GM23338 (cell line): ENCODE results near the gene TP53BP1. TPM values are rescaled to one million over a fixed set of nuclear protein-coding genes. Genes with fewer than 3 reads are reported as not detected.

Experiments used
- ATAC-seq: fragments of 200-7000 bp; cut with Tn5 transposase; 3 replicates; pipeline ENCODE4 v1.9.1; 2020
- DNase-seq: peaks from one replicate; pipeline ENCODE4 v3.0.0-alpha.2; 2015; ENCODE audit warnings: low spot score
- H2AFZ ChIP-seq: fragments of 200-600 bp; sonication (generic); 2 replicates; pipeline ENCODE4 v1.8.0; 2016; ENCODE audit warnings: antibody characterized with exemption, mild to moderate bottlenecking, moderate library complexity
- H3F3A ChIP-seq: fragments of 200-600 bp; sonication (generic); replicated peaks from 2 replicates; pipeline ENCODE4 v1.8.0; 2017; ENCODE audit warnings: antibody characterized with exemption, mixed run types, low read depth
- H3K27ac ChIP-seq: fragments of 200-600 bp; sonication (generic); 2 replicates; pipeline ENCODE4 v1.6.1; 2016; ENCODE audit warnings: low read depth
- H3K27me3 ChIP-seq: fragments of 200-600 bp; sonication (generic); 2 replicates; pipeline ENCODE4 v1.8.0; 2016; ENCODE audit warnings: mild to moderate bottlenecking, mixed run types, moderate library complexity; ENCODE audit not compliant: insufficient read depth
- H3K36me3 ChIP-seq: fragments of 200-600 bp; sonication (generic); 2 replicates; pipeline ENCODE4 v1.8.0; 2016; ENCODE audit warnings: mild to moderate bottlenecking; ENCODE audit not compliant: insufficient read depth
- H3K4me1 ChIP-seq: fragments of 200-600 bp; sonication (generic); 2 replicates; pipeline ENCODE4 v1.8.0; 2016; ENCODE audit warnings: mild to moderate bottlenecking, moderate library complexity; ENCODE audit not compliant: insufficient read depth
- H3K4me2 ChIP-seq: fragments of 200-600 bp; sonication (generic); 2 replicates; pipeline ENCODE4 v1.7.1; 2017; ENCODE audit warnings: mixed run types
- H3K4me3 ChIP-seq: fragments of 200-600 bp; sonication (generic); 2 replicates; pipeline ENCODE4 v1.6.1; 2016; ENCODE audit warnings: mixed run types
- H3K79me2 ChIP-seq: fragments of 200-600 bp; sonication (generic); replicated peaks from 2 replicates; pipeline ENCODE4 v1.8.0; 2017; ENCODE audit warnings: mild to moderate bottlenecking; ENCODE audit not compliant: insufficient read depth
- H3K9me2 ChIP-seq: fragments of 200-600 bp; sonication (generic); 2 replicates; pipeline ENCODE4 v1.8.0; 2017; ENCODE audit not compliant: insufficient read depth
- H4K20me1 ChIP-seq: fragments of 200-600 bp; sonication (generic); replicated peaks from 2 replicates; pipeline ENCODE4 v1.8.0; 2017; ENCODE audit warnings: mild to moderate bottlenecking; ENCODE audit not compliant: insufficient read depth
- H3K27ac Mint-ChIP-seq: 2 replicates; pipeline ENCODE4 v1.8.0; 2020; ENCODE audit warnings: inconsistent platforms, mild to moderate bottlenecking, moderate library complexity, mixed read lengths
- H3K27me3 Mint-ChIP-seq: 3 replicates; pipeline ENCODE4 v1.8.0; 2022; ENCODE audit warnings: low read depth, mild to moderate bottlenecking, moderate library complexity, mixed read lengths, inconsistent platforms; ENCODE audit not compliant: insufficient read depth, poor library complexity
- H3K36me3 Mint-ChIP-seq: 3 replicates; pipeline ENCODE4 v1.8.0; 2021; ENCODE audit warnings: low read depth, mild to moderate bottlenecking, inconsistent platforms, moderate library complexity, mixed read lengths
- H3K4me1 Mint-ChIP-seq: 3 replicates; pipeline ENCODE4 v1.8.0; 2020; ENCODE audit warnings: mild to moderate bottlenecking, inconsistent platforms, mixed read lengths
- H3K4me3 Mint-ChIP-seq: 3 replicates; pipeline ENCODE4 v1.8.0; 2021; ENCODE audit warnings: moderate library complexity, mild to moderate bottlenecking, inconsistent platforms, mixed read lengths
- H3K9me3 Mint-ChIP-seq: 3 replicates; pipeline ENCODE4 v1.8.0; 2020; ENCODE audit warnings: moderate library complexity, mild to moderate bottlenecking, inconsistent platforms, mixed read lengths
- CREB1 ChIP-seq: fragments of 250-450 bp; sonication (Bioruptor Pico); IDR thresholded peaks from 2 replicates; pipeline ENCODE4 v1.5.0; 2020; ENCODE audit warnings: low read depth, mild to moderate bottlenecking, moderate library complexity
- ETS1 ChIP-seq: IDR thresholded peaks from 2 replicates; pipeline ENCODE4 v1.6.1; 2016; ENCODE audit warnings: antibody characterized with exemption
- EZH2 ChIP-seq: fragments of 200-600 bp; sonication (generic); IDR thresholded peaks from one replicate; pipeline ENCODE4 v1.8.0; 2017; ENCODE audit warnings: antibody characterized with exemption, mild to moderate bottlenecking, low read depth; ENCODE audit not compliant: unreplicated experiment
- EZH2phosphoT487 ChIP-seq: fragments of 200-600 bp; sonication (generic); IDR thresholded peaks from one replicate; pipeline ENCODE4 v1.8.1; 2018; ENCODE audit warnings: antibody characterized with exemption; ENCODE audit not compliant: unreplicated experiment
- JUNB ChIP-seq: IDR thresholded peaks from one replicate; pipeline ENCODE4 v1.6.1; 2016; ENCODE audit warnings: antibody characterized with exemption; ENCODE audit not compliant: unreplicated experiment
- NANOG ChIP-seq: IDR thresholded peaks from 2 replicates; pipeline ENCODE4 v1.6.1; 2016; ENCODE audit warnings: antibody characterized with exemption, borderline replicate concordance
- POLR2AphosphoS5 ChIP-seq: IDR thresholded peaks from 2 replicates; pipeline ENCODE4 v1.6.1; 2016; ENCODE audit warnings: antibody characterized with exemption, low read depth
- STAT1 ChIP-seq: IDR thresholded peaks from one replicate; pipeline ENCODE4 v1.6.1; 2016; ENCODE audit warnings: antibody characterized with exemption; ENCODE audit not compliant: unreplicated experiment
- ZNF114 ChIP-seq: fragments of 250-450 bp; sonication (Bioruptor Pico); IDR thresholded peaks from 2 replicates; pipeline ENCODE4 v1.5.0; 2020; ENCODE audit warnings: mild to moderate bottlenecking, moderate library complexity
- ZNF331 ChIP-seq: fragments of 250-450 bp; sonication (Bioruptor Pico); IDR thresholded peaks from 2 replicates; pipeline ENCODE4 v1.5.0; 2020; ENCODE audit warnings: low read depth, mild to moderate bottlenecking, moderate library complexity
- ZNF462 ChIP-seq: fragments of 250-450 bp; sonication (Bioruptor Pico); IDR thresholded peaks from 2 replicates; pipeline ENCODE4 v1.5.0; 2020; ENCODE audit warnings: mild to moderate bottlenecking, moderate library complexity
- polyA plus RNA-seq: library from polyadenylated mRNA; unstranded; fragments of >200 nt; fragmentation: Nextera tagmentation; extraction: Ambion mirVana; gene quantifications from 2 replicates; pipeline ENCODE4 v1.2.1, GENCODE V29; 2016
- total RNA-seq: library from RNA; depleted of rRNA; stranded (reverse); fragments of >200 nt; shearing (Covaris generic); gene quantifications from 2 replicates; pipeline ENCODE4 v1.2.3, GENCODE V29; 2014
- TF ChIP-seq, protein P1 (sequence below): IDR thresholded peaks from one replicate; pipeline ENCODE4 v1.6.1; 2018; ENCODE audit warnings: antibody characterized with exemption; ENCODE audit not compliant: unreplicated experiment
- TF ChIP-seq, protein P2 (sequence below), 2 experiments: fragments of 200-600 bp in 1 of 2; sonication (generic) in 1 of 2; conservative IDR thresholded peaks; 2 replicates each; pipeline versions ENCODE4 v1.5.1 to v1.6.1; 2016 to 2017; ENCODE audit warnings: antibody characterized with exemption in 2 of 2, low read depth in 2 of 2, mild to moderate bottlenecking in 2 of 2, moderate library complexity in 1 of 2

Gene TP53BP1
- total and polyA plus RNA-seq, 2 experiments from 2014 or later: 17.7 to 81.3 TPM

DNA sequence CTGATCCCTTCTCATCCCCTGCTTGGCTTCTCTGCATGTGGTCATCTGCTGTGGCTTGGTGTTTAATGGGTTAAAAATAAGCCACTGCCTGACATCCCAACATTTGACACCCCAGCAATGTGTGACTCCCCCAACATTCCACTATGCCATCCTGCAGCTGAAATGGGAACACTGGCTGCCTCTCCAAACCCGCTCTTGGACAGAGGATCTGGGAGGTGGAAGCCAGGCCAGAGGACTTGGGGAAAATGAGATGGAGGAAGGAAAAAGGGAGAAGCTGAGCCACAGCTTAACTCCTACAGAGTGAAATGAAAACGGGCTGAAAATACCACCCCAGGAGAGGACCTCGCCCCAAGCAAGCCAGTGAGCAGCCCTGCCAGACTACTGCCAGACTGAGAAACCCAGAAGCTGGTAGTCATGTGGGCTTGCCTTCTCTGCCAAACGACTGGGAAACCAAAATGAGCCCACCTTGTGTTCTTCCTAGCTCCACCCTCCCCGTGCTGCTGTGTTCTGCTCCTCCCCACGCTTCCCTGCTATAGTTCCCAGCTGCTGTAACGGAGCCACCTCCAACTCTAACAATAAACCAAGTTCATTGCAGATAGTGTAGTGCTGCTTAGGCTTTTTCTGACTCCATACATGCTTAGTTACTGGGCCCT is 38.2 kb upstream of the TP53BP1 start:
- Histone ChIP-seq H3K4me2 (peak overlapping the region; percentile 52), H3K9me2 (no peaks in the 10 kb centered on the region), H3K4me1 (peaks cover 8% of the 10 kb centered on the region; the same call in 1 of the 2 replicates), H3K36me3 (no peaks in the 10 kb centered on the region), H3K27ac (no peak overlapping the region), H3K4me3 (no peak overlapping the region), H3F3A (no peaks in the 10 kb centered on the region), H3K79me2 (no peaks in the 10 kb centered on the region), H4K20me1 (no peaks in the 10 kb centered on the region), H2AFZ (peak overlapping the region; percentile 40), H3K27me3 (no peaks in the 10 kb centered on the region)
- no peaks in the 10 kb centered on the region; the same call in 1 of the 3 replicates for H3K9me3 Mint-ChIP-seq
- peaks cover 28% of the 10 kb centered on the region for H3K4me1 Mint-ChIP-seq
- no peaks in the 10 kb centered on the region; the same call in 2 of the 3 replicates for H3K36me3 Mint-ChIP-seq
- H3K4me3 Mint-ChIP-seq: no peak overlapping the region
- DNase-seq (peak; percentile 47), ATAC-seq (peak; percentile 59)
- peaks cover 2% of the 10 kb centered on the region for H3K27me3 Mint-ChIP-seq
- no peak for TF ChIP-seq NANOG
- no peak for TF ChIP-seq ETS1
- TF ChIP-seq, protein P1, sequence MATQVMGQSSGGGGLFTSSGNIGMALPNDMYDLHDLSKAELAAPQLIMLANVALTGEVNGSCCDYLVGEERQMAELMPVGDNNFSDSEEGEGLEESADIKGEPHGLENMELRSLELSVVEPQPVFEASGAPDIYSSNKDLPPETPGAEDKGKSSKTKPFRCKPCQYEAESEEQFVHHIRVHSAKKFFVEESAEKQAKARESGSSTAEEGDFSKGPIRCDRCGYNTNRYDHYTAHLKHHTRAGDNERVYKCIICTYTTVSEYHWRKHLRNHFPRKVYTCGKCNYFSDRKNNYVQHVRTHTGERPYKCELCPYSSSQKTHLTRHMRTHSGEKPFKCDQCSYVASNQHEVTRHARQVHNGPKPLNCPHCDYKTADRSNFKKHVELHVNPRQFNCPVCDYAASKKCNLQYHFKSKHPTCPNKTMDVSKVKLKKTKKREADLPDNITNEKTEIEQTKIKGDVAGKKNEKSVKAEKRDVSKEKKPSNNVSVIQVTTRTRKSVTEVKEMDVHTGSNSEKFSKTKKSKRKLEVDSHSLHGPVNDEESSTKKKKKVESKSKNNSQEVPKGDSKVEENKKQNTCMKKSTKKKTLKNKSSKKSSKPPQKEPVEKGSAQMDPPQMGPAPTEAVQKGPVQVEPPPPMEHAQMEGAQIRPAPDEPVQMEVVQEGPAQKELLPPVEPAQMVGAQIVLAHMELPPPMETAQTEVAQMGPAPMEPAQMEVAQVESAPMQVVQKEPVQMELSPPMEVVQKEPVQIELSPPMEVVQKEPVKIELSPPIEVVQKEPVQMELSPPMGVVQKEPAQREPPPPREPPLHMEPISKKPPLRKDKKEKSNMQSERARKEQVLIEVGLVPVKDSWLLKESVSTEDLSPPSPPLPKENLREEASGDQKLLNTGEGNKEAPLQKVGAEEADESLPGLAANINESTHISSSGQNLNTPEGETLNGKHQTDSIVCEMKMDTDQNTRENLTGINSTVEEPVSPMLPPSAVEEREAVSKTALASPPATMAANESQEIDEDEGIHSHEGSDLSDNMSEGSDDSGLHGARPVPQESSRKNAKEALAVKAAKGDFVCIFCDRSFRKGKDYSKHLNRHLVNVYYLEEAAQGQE: no peak
- no peak for TF ChIP-seq POLR2AphosphoS5
- TF ChIP-seq STAT1: no peak
- no peak for TF ChIP-seq EZH2phosphoT487
- no peak for TF ChIP-seq ZNF331 (CRISPR knock-in tag)
- no peak for TF ChIP-seq JUNB
- no peak for TF ChIP-seq ZNF114 (CRISPR knock-in tag)
- TF ChIP-seq, protein P2, sequence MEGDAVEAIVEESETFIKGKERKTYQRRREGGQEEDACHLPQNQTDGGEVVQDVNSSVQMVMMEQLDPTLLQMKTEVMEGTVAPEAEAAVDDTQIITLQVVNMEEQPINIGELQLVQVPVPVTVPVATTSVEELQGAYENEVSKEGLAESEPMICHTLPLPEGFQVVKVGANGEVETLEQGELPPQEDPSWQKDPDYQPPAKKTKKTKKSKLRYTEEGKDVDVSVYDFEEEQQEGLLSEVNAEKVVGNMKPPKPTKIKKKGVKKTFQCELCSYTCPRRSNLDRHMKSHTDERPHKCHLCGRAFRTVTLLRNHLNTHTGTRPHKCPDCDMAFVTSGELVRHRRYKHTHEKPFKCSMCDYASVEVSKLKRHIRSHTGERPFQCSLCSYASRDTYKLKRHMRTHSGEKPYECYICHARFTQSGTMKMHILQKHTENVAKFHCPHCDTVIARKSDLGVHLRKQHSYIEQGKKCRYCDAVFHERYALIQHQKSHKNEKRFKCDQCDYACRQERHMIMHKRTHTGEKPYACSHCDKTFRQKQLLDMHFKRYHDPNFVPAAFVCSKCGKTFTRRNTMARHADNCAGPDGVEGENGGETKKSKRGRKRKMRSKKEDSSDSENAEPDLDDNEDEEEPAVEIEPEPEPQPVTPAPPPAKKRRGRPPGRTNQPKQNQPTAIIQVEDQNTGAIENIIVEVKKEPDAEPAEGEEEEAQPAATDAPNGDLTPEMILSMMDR (conservative IDR thresholded peaks at IDR 0.05; ENCODE audit: low read depth in 2 of 2): no peak
- no peak for TF ChIP-seq EZH2
- no peak for TF ChIP-seq ZNF462 (CRISPR knock-in tag)
- TF ChIP-seq CREB1 (CRISPR knock-in tag): no peak
- H3K27ac Mint-ChIP-seq: no peak overlapping the region
